ENCODE data around the gene SH3BGRL3.
"Not testable (repeated sequence)": the region's sequence is repeated elsewhere in the genome, so short reads cannot be mapped to it uniquely, and the experiment has no call there.

Gene SH3BGRL3

GRCh38 chr1:26318338-26319064 lies 38.6 kb downstream of the SH3BGRL3 start:
- no peak for DNase-seq

GRCh38 chr1:26320896-26321295 lies 41.0 kb downstream of the SH3BGRL3 start:
- no peak for DNase-seq

- peak; percentile 63 for DNase-seq
Observed at GRCh38 chr1:26321315-26322041, 41.6 kb downstream of the SH3BGRL3 start.

- no peak for DNase-seq
Observed at GRCh38 chr1:26322042-26322331, 42.1 kb downstream of the SH3BGRL3 start.

- no peak for DNase-seq
Observed at GRCh38 chr1:26323382-26323781, 43.5 kb downstream of the SH3BGRL3 start.

- no peak for DNase-seq
Observed at GRCh38 chr1:26324550-26324949, 44.7 kb downstream of the SH3BGRL3 start.

GRCh38 chr1:26327956-26328362 lies 48.1 kb downstream of the SH3BGRL3 start:
- DNase-seq, result no peak

GRCh38 chr1:26328597-26328996 lies 48.7 kb downstream of the SH3BGRL3 start:
- no peak for DNase-seq

GRCh38 chr1:26329380-26329779 lies 49.5 kb downstream of the SH3BGRL3 start:
- not testable (repeated sequence) for DNase-seq

- no peak for DNase-seq
Observed at GRCh38 chr1:26330276-26330675, 50.4 kb downstream of the SH3BGRL3 start.

Data from NCI-H446 treated with DMSO at 0.1 percent for 48 hours (cell line).